Effector CD4-positive, alpha-beta T cell (primary cell): ENCODE results near the gene MVB12B.
A peak's percentile ranks its signal among the peaks of the same experiment; 100 is the strongest.

ENCODE experiments used
- DNase-seq: peaks from one replicate; pipeline ENCODE4 v3.0.0-alpha.2; 2020

The MVB12B gene

DNA sequence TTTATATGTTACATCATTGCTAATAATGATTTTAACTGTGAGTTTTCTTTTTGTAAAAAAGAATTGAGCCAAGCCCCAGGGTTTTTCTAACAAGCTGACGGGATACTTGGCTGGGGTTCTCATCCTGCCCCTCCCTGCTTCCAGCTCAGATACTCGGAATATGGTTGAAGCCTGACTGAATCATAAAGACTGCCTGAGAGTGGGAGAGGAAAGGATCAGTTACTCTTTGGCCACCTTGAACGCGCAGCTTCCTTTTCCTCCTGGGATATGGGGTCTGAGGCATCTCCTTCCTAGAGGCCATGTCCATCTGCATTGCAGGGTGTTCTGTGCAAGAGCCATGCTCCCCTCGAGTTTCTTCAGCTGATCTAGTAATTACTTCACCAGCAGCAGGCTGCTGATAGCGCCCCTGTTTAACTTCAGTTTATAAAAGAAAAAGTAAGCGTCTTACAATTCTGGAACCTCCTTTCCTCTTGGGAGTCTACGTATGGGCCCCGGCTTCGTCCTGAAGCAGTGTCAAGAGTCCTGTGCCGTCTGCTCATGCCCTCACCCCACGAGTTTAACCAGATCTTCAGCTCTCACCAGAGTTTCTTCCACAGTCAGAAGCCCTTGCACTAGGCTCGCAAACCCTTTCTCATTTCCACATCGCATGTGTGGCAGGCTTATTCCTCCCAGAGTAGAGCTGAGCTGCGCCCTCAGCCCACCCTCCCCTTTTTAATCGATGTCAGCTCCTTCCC, 130.0 kb downstream of the MVB12B start:
- DNase-seq: no peak

DNA sequence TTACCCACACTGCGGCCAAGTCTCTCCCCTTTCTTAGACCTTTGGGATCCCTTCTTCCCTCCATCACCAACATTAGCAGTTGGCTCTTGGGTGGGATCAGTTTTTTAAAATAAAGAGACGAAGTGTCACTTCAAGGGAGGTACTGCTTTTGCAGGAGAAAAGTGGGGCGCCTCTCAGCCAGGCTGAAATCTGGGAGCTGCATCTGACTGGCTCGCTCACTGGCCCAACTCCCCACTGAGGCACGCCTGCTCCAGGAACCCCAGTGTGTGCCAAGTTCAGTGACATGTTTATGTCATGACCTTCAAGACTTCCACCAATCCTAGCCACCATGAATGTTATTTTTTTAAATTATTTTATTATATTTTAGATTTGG, 130.5 kb downstream of the MVB12B start:
- DNase-seq: no peak

DNA sequence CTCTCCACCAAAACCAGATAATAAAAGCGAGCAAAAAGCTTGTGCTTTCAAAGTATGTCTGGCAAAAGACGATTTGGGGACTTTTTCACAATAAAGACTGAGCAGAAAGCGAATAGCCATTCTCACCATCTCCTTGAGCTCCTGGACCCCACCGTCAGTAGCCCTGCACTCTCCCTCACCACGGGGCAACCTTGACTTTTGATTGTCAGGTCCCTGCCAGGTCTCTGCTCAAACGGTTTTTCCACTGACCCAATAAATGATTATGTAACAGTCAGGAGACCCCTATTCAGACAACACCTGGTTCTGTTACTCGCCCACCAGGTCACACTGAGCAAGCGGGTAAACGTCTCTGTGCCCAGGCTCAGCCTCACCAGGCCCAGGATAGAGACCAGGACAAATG, 131.3 kb downstream of the MVB12B start:
- no peak for DNase-seq

DNA sequence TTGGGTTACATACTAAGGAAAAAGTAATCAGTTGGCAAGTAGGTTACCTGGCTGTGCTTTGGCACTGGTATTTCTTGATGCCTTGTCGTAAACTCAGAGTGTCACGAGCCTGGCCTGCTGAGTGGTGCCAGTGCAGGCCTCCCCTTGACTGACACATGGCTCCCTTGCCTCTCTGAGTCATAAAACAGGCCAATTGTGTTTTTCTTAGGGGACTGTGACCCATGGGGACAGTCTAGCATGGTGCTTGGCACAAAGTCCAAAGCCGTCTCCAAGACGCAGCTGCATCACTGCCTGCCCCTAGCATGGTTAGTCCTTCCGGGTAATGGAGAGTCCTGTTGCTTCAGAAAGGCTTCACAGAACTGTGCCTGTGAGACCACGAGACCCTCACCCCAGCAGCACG, 132.5 kb downstream of the MVB12B start:
- no peak for DNase-seq

DNA sequence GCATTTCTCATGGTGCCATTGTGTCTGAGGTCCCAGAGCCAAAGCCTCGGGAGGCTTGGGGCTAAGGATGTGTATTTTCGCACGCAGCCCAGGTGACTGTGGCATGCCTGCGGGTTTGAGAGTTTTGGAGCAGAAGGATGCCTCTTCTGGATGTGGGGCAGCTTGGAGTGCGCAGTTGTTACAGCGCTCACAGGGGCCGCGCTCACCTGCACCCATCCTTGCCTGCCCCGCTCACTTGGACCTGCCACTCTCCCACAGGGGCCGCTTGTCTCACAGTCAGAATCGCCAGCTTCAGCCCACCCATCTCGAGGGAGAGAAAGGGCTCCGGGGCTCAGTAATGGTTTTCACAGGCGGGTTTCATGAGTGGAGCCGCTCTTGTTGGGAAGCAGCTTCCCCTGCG, 132.9 kb downstream of the MVB12B start:
- DNase-seq: no peak

DNA sequence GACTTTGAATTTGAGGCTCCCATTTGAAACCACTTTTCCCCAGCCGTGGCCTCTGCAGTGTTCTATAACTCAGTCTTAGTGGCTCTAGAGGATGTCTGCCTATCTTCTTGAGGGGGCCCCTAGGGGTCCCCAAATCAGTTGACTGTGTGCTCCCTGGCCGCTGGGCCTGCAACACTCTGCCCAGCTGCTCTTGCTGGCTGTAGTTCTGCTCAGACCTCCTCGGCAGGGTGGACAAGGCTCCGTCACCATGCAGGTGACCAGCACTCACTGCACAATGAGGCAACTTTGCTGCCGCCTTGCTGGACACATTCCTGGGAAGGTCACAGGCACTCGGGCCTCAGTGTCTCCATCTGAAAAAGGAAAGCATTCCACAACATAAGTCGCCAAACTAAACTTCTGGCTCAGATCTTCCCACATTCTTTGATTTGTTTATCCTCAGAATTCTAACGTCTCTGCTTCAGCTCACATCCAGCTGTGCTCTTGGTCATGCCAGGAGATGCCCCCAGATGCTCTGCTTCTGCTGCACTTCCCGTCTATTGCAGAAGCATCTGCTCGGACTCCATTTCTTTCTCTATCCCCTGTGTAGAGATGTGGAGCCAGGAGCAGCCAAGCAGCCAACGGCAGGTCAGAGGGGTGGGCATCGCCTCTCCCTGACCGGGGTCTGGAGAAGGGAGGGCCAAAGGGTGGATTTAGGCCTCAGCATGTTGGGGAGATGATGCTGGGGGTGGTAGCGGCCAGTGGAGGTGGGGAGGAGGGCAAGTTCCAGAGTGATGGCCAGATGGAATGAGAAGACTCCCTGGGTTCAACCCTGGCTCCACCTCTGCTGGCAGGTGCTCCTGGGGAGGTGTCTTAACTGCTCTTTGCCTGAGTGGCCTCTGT, 133.6 kb downstream of the MVB12B start:
- no peak for DNase-seq

DNA sequence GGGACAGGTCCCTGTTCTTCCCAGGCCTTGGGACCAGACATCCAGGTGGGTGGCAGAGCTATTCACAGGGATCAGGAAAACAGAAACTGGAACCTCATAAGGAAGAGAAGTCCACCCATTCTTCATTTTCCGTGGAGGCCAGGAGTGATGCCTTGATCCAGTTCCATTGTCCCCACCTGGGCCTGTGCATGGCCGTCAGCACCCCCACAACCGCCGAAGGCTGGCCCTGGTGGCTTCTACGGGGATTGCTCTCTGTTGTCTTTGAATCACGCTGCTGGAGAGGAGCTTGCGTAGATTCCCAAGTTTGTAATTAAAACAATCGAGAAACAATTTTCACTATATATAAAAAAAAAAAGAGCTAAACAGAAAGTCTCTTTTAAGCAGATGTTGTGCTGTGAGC, 134.4 kb downstream of the MVB12B start:
- DNase-seq: no peak

DNA sequence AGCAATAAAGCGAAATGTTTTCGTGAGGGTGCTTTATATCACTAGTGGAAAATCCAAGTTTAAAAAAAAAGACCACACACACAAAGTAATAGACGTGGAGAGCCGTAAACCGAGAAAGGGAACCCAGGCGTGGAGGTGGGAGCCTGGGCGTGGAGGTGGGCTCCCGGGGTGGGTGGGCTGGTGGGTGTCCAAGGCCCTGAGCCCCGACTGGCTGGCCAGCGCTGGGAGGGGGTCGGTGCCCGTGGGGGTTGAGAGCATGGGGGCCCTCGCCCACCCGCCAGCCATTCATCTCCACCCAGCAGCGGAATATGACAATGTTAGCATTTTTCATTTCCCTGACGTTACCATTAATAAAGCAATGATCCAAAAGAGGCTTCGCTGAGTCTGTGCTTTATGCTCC, 135.0 kb downstream of the MVB12B start:
- no peak for DNase-seq

DNA sequence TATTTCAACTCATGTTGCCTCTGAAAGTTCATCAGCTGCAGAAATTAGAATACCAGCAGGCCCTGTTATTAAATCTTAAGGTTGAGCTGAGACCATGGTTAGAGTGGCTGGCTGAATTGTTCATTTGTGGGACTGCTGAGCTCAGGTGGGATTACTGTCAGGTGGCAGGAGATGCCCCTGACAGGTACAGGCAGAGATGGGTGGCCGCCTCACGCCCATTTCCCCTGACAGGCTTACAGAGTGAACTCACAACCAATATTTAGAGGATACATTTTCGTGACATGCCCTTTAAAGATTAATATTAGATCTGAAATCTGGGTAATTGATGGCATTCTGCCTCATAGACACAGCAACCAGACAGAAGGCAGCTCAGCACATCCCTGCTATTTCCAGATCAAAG, 136.0 kb downstream of the MVB12B start:
- DNase-seq: no peak

DNA sequence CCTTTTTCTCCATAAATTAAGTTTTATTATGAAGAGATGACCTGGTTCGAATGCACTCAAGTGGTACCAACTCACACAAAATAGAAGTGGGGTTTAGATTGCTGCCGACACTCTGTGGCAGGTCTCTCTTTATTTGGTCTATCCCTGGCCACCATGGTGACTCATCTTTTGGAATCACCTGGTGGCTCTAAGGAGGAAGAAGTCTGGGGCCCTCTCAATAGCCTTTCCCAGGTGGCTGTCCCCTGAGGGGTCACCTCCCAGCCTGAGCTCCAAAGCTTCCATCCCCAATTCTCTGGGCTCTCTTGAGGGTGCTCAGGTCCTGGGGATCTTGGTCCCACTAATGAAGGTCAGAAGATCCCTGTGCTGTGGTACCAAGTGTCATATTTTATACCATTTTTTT, 136.8 kb downstream of the MVB12B start:
- no peak for DNase-seq

DNA sequence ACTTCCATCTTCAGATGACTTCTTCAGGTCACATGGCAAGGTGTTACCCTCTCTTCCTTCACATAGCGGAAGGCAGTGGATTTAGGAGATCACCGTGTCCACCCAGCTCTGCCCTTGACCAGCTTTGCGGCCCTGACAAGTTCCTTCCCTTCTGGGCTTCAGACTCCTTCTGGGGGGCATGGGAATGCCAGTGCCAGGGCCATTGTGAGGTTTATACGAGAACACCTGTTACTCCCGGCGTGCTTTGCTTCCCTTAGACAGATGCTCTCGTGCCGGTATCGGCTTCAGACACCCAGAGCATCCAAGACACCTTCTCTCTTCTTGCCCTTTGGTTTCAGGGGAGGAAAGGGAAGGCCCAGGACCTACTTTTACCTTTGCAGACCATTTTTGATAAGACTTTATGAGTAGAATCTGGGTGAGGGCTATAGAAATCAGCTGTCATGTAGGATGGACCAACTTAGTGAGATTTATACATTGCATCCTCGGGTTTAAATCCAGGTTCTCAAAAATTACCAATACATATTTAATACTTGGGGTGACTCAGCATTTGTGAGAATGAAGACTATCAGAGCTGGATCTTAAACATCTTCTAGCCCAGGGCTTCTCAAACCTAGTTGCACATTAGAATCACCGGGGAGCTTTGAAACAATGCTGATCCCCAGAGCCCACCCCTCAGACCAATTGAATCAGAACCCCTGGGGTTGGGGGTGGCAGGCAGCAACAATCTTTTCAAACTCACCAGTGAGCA, 138.2 kb downstream of the MVB12B start:
- no peak for DNase-seq

DNA sequence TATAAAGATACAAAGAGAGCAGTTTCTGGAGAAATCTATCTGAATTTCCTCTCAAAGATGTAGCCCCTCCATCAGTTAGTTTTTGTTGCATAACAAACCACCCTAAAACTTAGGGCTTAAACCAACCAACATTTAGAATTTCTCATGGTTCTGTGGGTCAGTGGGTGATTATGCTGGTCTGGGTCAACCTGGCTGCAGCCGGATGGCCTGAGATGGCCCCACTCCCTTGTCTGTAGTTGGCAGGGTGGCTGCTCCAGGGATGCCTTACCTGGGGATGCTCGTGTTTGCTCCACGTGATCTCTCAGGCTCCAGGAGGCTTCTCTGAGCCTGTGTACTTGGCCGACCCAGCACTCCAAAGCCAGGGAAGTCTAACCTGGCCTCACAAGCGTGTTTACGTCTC, 139.3 kb downstream of the MVB12B start:
- no peak for DNase-seq

DNA sequence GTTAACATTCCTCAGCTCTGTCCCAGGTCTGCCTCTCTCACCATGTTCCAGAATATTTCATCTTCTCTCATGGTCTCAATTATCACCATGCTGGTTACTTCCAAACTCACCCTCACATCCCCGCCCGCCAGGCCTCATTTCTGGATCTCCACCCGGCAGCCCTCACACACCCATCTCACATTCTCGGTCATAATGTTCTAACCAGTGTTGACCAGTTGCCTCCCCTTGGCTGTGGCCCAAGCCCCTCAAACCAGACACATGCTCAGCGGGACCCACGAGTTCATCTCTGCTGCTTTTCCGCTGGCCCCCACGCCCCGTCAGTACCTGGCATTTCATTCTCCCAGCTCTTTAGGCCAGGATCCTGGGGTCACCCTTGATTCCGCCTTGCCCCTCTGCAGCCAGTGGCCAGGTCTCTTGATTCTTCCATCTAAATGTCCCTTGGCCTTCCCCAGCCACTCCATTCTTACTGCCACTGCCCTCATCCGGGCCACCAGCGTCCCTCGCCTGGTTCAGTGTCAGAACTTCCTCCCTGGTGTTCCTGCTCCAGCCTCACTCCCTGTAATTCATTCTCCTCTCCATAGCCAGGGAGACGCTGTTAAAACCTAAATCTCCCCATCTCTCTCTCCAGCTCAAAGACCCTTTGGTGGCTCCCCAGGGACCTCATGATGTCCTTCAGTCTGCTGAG, 141.7 kb downstream of the MVB12B start:
- no peak for DNase-seq

DNA sequence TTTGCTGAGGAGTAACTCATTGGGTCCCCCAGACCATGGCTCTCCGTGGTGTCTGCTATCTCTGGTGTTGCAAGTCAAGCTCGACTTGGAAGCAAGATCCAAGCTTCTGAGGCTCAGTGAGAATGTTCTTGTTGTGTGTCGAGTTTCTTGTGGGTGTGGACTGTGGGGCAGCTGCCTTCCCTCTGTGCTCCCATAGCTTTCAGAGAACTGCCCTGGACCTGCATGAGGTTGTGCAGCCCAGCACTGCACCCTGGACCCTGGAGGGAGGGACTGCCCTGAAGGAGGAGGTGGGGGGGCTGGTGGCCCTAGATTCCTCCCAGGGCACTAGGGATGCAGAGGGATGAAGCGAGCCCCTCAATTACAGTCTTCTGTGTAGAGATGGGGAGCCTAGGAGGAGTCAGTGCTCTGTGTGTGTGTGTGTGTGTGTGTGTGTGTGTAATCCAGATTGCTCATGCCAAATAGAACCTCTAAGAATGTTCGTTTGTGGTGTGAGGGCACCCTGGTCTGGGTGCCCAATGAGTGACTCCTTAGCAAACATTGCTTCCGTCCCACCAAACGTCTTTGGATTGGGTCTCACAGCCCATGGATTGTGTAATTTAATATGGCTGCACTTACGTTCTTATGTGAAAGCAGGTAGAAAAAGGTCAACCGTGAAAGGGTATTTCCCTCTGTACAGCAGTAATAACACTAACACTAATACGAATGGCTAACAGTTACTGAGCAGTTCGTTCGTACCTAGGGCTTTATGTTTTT, 143.8 kb downstream of the MVB12B start:
- DNase-seq: no peak

DNA sequence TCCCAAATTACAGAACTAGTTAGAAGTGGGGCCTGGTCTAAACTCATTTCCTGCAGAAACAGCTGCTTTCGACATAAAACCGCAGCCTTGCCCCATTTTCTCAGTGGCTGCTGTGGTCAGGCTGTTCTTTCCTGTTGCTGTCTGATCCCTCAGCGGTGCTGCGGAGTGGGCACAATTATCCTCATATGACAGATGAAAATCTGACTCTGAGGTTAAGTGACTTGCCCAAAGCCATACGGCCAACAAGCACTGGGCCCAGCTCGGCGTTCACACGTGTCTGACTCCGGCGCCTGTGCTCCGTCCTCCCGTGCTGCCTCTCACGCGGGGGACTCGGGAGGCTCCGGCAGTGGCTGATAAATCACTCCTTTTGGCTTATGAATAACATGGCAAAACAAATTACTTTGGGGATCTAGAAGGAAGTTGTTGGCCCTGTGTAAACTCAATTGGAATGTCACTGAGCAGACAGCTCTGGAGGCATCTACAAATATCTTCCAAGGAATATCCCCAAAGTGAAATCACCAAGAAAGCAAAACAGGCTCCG, 144.5 kb downstream of the MVB12B start:
- peak; percentile 50 for DNase-seq

DNA sequence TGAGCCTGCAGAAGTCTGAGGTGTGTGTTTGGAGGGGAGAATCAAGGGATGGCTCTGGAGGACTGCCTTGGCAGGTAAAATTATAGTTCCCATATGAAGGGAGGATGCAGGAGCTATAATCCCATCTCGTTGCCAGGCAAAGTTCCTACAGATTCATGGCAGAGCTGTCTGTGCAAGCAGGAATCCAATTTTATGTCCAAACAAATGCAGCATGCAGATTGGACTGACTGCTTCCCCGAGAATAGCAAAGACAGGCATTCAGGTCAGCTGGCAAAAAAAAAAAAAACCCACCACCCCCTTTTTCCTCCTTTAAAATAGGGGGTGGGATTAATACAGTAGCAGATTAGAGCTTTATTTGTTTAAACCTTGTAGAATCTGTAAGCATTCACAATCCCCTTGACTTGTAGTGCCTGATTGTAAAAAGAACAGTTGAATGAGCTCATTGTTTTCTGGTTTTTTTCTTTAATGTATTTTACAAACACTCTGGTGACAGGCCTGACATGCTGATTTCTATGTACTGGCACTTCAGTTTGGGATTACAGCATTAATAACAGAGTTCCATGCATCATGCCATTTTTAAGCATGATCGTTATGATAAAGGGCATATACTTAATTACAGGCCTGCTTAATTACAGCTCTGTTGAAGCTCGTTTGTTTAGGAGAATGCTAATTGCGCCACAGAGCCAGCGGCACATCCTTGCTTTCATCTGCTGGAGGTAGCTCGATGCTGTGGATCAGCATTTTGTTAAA, 145.7 kb downstream of the MVB12B start:
- no peak for DNase-seq

DNA sequence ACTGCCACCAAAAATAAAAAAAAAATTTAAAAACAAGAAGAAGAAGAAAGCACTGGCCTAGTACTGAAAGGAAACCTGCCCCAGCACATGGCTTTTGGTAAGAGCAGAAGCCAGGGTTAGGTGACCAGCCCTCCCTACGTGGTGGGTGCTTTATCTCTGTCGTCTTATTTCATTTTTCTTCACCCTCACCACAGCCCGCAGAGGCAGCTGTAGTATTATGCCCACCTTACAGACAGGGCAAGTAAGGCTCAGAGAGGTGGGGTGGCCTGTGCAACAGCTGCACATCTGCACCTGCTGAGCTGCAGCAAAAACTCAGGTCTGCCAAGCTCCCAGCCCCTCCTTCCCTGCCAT, 146.3 kb downstream of the MVB12B start:
- DNase-seq: no peak

DNA sequence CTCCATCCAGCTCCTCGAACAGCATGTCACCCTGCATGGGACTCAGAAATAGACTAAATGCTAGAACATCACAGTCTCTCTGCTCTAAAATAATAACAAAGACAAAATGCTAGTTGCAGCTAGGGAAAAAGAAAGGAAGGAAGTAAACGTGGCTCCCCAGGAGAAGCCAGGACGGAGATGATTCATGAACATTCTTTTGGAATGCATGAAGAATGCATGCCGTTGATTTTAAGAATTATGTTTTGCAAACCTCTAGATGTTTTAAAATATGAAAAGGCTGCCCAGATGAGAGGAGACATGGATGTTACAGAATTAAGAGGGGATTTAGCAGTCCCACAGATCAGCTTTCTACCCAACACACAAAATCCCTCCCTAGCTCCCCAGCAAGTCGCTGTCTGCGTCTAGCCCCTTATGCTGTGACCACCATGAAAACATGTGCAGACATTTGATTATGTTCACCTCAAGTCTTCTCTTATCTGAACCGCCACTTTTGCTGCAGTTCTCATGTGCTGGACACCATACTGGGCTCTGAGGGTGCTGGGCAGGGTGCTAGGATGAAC, 147.7 kb downstream of the MVB12B start:
- DNase-seq: no peak

DNA sequence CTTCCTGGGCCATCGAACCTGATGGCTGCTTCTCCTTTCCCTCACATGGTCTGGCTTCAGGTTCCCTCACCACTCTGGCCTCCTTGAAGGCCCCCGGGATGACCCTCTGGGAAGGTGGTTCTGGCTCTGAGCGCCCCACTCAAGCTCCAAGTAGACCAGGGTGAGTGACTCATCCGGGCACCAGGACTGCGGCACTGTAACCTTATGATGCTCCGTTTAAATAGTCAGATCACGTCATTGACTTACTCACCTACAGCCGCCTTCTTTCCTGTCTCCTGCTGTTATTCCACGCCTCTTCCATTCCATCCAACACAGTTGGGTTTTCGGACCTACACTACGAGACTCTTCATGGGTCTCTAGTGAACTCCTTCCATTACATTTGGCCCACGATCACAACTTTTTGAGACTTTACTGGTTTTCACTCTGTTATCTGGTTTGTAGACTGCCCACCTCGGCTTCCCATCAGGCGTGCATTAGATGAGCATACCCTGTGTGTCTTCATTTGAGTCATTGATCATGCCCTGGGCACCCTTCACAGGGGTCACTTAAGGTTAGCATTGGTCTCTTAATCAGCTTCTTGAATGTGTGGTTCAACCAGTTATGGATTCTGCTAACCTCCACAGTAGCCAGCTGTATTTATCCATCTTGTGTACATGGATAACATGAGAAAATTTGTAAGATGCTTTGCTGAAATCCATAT, 148.3 kb downstream of the MVB12B start:
- no peak for DNase-seq

DNA sequence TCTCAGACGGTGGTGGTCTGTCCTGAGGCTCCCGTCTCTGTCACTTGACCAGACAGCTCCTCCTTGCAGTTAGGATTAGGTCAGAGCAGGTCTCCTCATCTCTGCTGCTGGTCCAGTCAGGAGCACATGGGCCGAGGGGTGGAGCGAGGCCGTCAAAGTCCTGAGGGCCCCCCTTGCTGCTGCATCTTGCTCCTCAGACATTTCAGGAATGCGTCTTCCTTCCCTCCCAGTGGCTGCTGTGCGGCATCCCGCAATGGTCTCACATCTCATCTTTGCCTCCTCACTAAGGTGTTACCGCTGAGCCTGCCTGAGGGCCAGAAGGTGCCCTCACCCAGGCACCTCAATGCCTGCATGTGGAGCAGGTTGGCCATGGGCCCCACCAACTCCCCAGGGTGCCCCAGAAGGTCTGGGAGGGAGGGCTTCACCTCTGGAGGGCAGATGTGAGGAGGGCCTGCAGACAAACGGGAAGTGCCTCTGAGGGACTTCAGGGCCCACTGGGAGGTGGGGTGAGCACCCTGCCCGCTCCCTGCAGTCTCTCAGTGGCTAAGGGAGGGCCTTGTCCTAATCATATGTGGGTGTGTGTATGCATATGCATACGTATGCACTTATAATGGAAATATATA, 149.4 kb downstream of the MVB12B start:
- DNase-seq: no peak
